ENCODE results near the gene RNF145.

Gene RNF145

GRCh38 chr5:159217236-159217635, 7.9 kb upstream of the RNF145 start:
- H3K4me3 ChIP-seq, result no peak overlapping the region
- DNase-seq (ENCODE audit: low spot score), result no peak
- no peak for TF ChIP-seq CTCF (IDR thresholded peaks at IDR 0.05)
- no peak overlapping the region for H3K27ac ChIP-seq

- H3K27ac ChIP-seq, result no peak overlapping the region
- no peak for TF ChIP-seq CTCF (IDR thresholded peaks at IDR 0.05)
- DNase-seq (ENCODE audit: low spot score), result no peak
- H3K4me3 ChIP-seq, result no peak overlapping the region
Measured at GRCh38 chr5:159216454-159216853, 7.1 kb upstream of the RNF145 start.

- Histone ChIP-seq H3K4me3 (no peak overlapping the region), H3K27ac (no peak overlapping the region)
- no peak for TF ChIP-seq CTCF (IDR thresholded peaks at IDR 0.05)
- no peak for DNase-seq (ENCODE audit: low spot score)
Measured at GRCh38 chr5:159215886-159216285, 6.5 kb upstream of the RNF145 start.

GRCh38 chr5:159214486-159215271, 5.3 kb upstream of the RNF145 start:
- H3K27ac ChIP-seq, result no peak overlapping the region
- no peak overlapping the region for H3K4me3 ChIP-seq
- TF ChIP-seq CTCF (IDR thresholded peaks at IDR 0.05), result no peak
- no peak for DNase-seq (ENCODE audit: low spot score)

- no peak for TF ChIP-seq CTCF (IDR thresholded peaks at IDR 0.05)
- Histone ChIP-seq H3K4me3 (no peak overlapping the region), H3K27ac (no peak overlapping the region)
- no peak for DNase-seq (ENCODE audit: low spot score)
Measured at GRCh38 chr5:159212657-159213462, 3.5 kb upstream of the RNF145 start.

GRCh38 chr5:159211729-159212174, 2.4 kb upstream of the RNF145 start:
- Histone ChIP-seq H3K27ac (no peak overlapping the region), H3K4me3 (no peak overlapping the region)
- TF ChIP-seq CTCF (IDR thresholded peaks at IDR 0.05), result no peak
- no peak for DNase-seq (ENCODE audit: low spot score)

Measured in coronary artery (tissue), 2 donors.